Ishikawa (cell line): Measurements from ENCODE around the gene OR2W1.

Source experiments
- CEBPB ChIP-seq: IDR thresholded peaks from 2 replicates; pipeline ENCODE4 v1.6.1; 2012
- CREB1 ChIP-seq: IDR thresholded peaks from 2 replicates; pipeline ENCODE4 v1.6.1; 2012; ENCODE audit warnings: low read depth
- EGR1 ChIP-seq: IDR thresholded peaks from 2 replicates; pipeline ENCODE4 v1.6.1; 2012
- EP300 ChIP-seq: IDR thresholded peaks from 2 replicates; pipeline ENCODE4 v1.6.1; 2012; ENCODE audit warnings: borderline replicate concordance
- FOXM1 ChIP-seq: IDR thresholded peaks from 2 replicates; pipeline ENCODE4 v1.6.1; 2012; ENCODE audit warnings: low read depth, borderline replicate concordance
- NFIC ChIP-seq: IDR thresholded peaks from 2 replicates; pipeline ENCODE4 v1.6.1; 2012
- RAD21 ChIP-seq: IDR thresholded peaks from 2 replicates; pipeline ENCODE4 v1.6.1; 2012; ENCODE audit warnings: low read depth
- TAF1 ChIP-seq: IDR thresholded peaks from 2 replicates; pipeline ENCODE4 v1.6.1; 2012; ENCODE audit warnings: low read depth, mild to moderate bottlenecking
- TCF12 ChIP-seq: IDR thresholded peaks from 2 replicates; pipeline ENCODE4 v1.6.1; 2012; ENCODE audit warnings: low read depth
- TEAD4 ChIP-seq: IDR thresholded peaks from 2 replicates; pipeline ENCODE4 v1.6.1; 2012
- YY1 ChIP-seq: IDR thresholded peaks from 2 replicates; pipeline ENCODE4 v1.6.1; 2012; ENCODE audit warnings: low read depth
- ZBTB7A ChIP-seq: IDR thresholded peaks from 2 replicates; pipeline ENCODE4 v1.6.1; 2012; ENCODE audit warnings: low read depth
- TF ChIP-seq, protein P1 (sequence below): IDR thresholded peaks from 2 replicates; pipeline ENCODE4 v1.6.1; 2012
- TF ChIP-seq, protein P2 (sequence below): IDR thresholded peaks from 2 replicates; pipeline ENCODE4 v1.6.1; 2012
- TF ChIP-seq, protein P3 (sequence below): IDR thresholded peaks from 2 replicates; pipeline ENCODE4 v1.6.1; 2012; ENCODE audit warnings: low read depth, mild to moderate bottlenecking

Gene OR2W1, protein sequence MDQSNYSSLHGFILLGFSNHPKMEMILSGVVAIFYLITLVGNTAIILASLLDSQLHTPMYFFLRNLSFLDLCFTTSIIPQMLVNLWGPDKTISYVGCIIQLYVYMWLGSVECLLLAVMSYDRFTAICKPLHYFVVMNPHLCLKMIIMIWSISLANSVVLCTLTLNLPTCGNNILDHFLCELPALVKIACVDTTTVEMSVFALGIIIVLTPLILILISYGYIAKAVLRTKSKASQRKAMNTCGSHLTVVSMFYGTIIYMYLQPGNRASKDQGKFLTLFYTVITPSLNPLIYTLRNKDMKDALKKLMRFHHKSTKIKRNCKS

DNA sequence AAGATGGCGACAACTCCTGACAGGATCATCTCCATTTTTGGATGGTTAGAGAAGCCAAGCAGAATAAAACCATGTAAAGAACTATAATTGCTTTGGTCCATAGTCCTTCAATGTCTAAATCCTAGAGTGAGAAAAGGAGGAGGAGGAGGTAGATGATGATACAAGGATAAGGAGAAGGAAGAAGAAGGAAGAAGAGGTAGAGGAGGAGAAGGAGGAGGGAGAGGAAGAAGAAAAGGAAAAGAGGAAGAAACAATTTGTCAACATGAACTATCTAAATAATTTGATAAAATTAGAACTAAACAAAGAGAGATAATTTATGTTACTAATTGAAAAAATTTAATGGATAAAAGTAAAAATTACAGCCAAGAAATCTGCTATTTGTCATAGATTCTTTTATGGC is at the start of gene OR2W1:
Gene OR2W1, minus strand, starts transcription at position 101 of the 400 bp plus-strand sequence. Its CDS starts 0 bp downstream, at position 101.
- TF ChIP-seq, protein P1, sequence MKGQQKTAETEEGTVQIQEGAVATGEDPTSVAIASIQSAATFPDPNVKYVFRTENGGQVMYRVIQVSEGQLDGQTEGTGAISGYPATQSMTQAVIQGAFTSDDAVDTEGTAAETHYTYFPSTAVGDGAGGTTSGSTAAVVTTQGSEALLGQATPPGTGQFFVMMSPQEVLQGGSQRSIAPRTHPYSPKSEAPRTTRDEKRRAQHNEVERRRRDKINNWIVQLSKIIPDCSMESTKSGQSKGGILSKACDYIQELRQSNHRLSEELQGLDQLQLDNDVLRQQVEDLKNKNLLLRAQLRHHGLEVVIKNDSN: no peak
- no peak for TF ChIP-seq EP300
- TF ChIP-seq NFIC: no peak
- TF ChIP-seq CEBPB: no peak
- no peak for TF ChIP-seq TEAD4
- TF ChIP-seq RAD21: no peak

DNA sequence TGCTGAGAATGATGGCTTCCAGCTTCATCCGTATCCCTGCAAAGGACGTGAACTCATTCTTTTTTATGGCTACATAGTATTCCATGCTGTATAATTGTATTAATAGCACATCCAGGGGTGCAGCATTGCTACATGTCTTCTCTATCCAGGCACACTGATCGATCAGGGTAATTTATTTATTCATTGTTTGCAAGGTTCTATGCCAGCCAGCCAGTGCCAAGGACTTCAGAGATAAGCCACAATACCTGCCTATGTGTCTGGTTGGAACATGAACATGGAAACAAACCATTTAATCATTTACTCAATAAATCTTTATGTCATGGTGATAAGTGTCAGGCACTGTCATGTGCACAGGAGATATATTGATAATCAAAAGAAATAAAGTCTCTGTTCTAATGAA is 48.0 kb upstream of the OR2W1 start:
- TF ChIP-seq TAF1: no peak
- TF ChIP-seq EGR1: no peak
- no peak for TF ChIP-seq TCF12
- no peak for TF ChIP-seq YY1
- no peak for TF ChIP-seq CEBPB
- TF ChIP-seq, protein P2, sequence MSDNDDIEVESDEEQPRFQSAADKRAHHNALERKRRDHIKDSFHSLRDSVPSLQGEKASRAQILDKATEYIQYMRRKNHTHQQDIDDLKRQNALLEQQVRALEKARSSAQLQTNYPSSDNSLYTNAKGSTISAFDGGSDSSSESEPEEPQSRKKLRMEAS: no peak
- no peak for TF ChIP-seq ZBTB7A
- TF ChIP-seq TEAD4: no peak
- no peak for TF ChIP-seq CREB1
- TF ChIP-seq, protein P3, sequence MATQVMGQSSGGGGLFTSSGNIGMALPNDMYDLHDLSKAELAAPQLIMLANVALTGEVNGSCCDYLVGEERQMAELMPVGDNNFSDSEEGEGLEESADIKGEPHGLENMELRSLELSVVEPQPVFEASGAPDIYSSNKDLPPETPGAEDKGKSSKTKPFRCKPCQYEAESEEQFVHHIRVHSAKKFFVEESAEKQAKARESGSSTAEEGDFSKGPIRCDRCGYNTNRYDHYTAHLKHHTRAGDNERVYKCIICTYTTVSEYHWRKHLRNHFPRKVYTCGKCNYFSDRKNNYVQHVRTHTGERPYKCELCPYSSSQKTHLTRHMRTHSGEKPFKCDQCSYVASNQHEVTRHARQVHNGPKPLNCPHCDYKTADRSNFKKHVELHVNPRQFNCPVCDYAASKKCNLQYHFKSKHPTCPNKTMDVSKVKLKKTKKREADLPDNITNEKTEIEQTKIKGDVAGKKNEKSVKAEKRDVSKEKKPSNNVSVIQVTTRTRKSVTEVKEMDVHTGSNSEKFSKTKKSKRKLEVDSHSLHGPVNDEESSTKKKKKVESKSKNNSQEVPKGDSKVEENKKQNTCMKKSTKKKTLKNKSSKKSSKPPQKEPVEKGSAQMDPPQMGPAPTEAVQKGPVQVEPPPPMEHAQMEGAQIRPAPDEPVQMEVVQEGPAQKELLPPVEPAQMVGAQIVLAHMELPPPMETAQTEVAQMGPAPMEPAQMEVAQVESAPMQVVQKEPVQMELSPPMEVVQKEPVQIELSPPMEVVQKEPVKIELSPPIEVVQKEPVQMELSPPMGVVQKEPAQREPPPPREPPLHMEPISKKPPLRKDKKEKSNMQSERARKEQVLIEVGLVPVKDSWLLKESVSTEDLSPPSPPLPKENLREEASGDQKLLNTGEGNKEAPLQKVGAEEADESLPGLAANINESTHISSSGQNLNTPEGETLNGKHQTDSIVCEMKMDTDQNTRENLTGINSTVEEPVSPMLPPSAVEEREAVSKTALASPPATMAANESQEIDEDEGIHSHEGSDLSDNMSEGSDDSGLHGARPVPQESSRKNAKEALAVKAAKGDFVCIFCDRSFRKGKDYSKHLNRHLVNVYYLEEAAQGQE: no peak
- no peak for TF ChIP-seq EP300
- TF ChIP-seq RAD21: no peak
- TF ChIP-seq, protein P1: no peak
- TF ChIP-seq NFIC: no peak
- TF ChIP-seq FOXM1: no peak

DNA sequence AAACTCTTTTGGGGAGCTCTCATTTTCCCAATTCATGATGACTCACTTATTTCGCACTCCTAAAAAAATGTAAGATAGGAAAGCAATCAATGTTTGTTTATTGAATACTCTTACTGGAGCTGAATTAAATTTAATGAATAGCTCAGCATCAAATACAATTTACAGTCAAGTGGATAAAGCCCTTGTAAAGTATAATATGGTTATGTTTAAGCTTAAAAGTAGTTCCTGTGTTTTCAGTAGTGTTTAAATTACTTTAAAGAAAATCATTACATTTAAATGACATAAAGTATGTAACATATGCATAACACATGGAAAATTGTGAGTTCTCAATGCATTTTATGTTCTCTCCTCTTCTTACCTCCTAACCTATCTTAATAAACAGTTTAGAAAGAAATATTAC is 42.2 kb upstream of the OR2W1 start, which contains the start of gene OR2B3:
Gene OR2B3, minus strand, starts transcription at position 101 of the 400 bp plus-strand sequence. Its CDS starts 65 bp downstream, at position 36.
- no peak for TF ChIP-seq TCF12
- no peak for TF ChIP-seq YY1
- no peak for TF ChIP-seq CEBPB
- TF ChIP-seq, protein P1: no peak

DNA sequence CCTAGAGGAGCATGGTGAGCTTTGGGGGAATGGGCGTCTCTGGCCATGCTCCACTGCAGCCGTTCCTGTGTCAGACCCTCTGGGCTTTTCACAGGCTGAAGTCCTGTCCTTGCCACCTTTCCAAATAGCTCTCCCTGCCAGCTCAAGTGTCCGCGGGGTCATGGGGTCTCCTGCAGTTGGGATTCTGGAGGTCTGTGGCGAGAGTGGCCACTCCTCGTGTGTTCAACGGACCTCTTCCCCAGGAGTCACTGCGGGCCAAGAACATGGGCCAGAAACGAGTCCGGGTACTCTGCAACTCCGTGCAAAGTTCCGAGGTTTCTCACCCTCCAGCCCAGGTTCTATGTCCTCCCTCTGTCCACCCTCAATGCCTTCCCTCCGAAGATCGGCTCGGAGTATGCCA is 37.5 kb upstream of the OR2W1 start:
- TF ChIP-seq EGR1 (no peak), CEBPB (no peak), YY1 (no peak)
- TF ChIP-seq, protein P1: no peak

DNA sequence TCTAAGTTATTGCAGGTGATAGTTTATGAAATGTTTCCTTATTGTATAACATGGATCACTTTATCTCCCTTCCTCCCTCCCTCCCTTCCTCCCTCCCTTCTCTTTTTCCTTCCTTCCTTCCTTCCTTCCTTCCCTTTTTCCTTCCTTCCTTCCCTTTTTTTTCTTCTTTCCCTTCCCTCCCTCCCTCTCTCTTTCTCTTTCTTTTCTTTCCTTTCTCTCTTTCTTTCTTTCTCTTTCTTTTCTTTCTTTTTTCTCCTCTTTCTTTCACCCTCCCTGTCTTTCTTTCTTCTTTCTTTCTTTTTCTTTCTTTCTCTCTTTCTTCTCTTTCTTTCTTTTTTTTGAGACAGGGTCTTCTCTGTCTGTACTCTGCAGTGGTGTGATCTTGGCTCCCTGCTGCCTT is 36.3 kb upstream of the OR2W1 start:
- TF ChIP-seq, protein P2: no peak
- TF ChIP-seq EGR1 (no peak), NFIC (no peak), RAD21 (no peak), CREB1 (no peak), CEBPB (no peak), ZBTB7A (no peak), YY1 (no peak), FOXM1 (no peak), TAF1 (no peak), TCF12 (no peak), EP300 (no peak), TEAD4 (no peak)
- TF ChIP-seq, protein P3: no peak
- TF ChIP-seq, protein P1: no peak
